ENCODE measurements around the gene ACYP1. TPM values are rescaled to one million over a fixed set of nuclear protein-coding genes. Genes with fewer than 3 reads are reported as not detected.

The ACYP1 gene
- total and polyA plus RNA-seq, 2 of the 13 experiments (the other 11 are each of a cell fraction or from before 2014, with no cell fraction given), result 9.7 to 22.4 TPM

GRCh38 chr14:75051556-75051899 is 12.3 kb downstream of the ACYP1 start:
- Histone ChIP-seq H3K79me2 (ENCODE audit: insufficient read depth, low read length) (peaks cover 19% of the 10 kb centered on the region), H3K4me3 (replicated peaks in 1 of 3; ENCODE audit: insufficient read depth in 1 of 3, low read depth in 2 of 3, low read length in 3 of 3) (peak overlapping the region; percentile 58 to 75 (median 68); a peak in 5 of 6 replicates), H3K4me2 (ENCODE audit: low read depth, low read length) (peak overlapping the region; percentile 78), H3K27ac (ENCODE audit: extremely low read length, insufficient read depth, low read length) (peak overlapping the region; percentile 81), H3K9me3 (ENCODE audit: low read length) (no peaks in the 10 kb centered on the region), H4K20me1 (ENCODE audit: insufficient read depth, low read length) (no peaks in the 10 kb centered on the region), H2AFZ (ENCODE audit: low read length) (no peak overlapping the region), H3K36me3 (replicated peaks in 1 of 2; ENCODE audit: control insufficient read depth in 1 of 2, insufficient read depth in 2 of 2, low read length in 2 of 2) (no peaks in the 10 kb centered on the region; a peak in 2 of 5 replicates), H3K4me1 (ENCODE audit: insufficient read depth, low read length) (peaks cover 30% of the 10 kb centered on the region), H3K9ac (ENCODE audit: insufficient read depth, low read depth, low read length) (peak overlapping the region; percentile 87), H3K27me3 (ENCODE audit: control insufficient read depth in 1 of 2, insufficient read depth in 2 of 2, low read length in 2 of 2) (no peaks in the 10 kb centered on the region)
- intact Hi-C loops (cut with micrococcal nuclease; ENCODE audit: unreplicated experiment) (no loop called here), in situ Hi-C loops (cut with HindIII; ENCODE audit: extremely low pct_ligation_motif_present, low pct_unique_long_range_greater_than_20kb) (no loop called here)
- ChIA-PET CTCF (ENCODE audit: low intra/inter-chr PET ratio, low total read pairs) (no interaction called here), POLR2A (interaction anchor here (1.2 to 4.2 kb wide), 4 partner anchors 10 to 106 kb away, joined by 4 to 18 read pairs (median 9); partner anchors contain the start of genes ACYP1 and ZC2HC1C)
- ATAC-seq, result no peak
- FAIRE-seq, result no peak
- DNase-seq (ENCODE audit: low spot score), result no peak
- no TSS peak for BruUV-seq (replicated peaks)
- 29% methylated on average over 5 of the region's 5 CpGs for WGBS (ENCODE audit: low lambda C conversion rate)
- no peak for TF ChIP-seq ZBTB21 (CRISPR knock-in tag; IDR thresholded peaks at IDR 0.05)
- TF ChIP-seq PRPF4 (IDR thresholded peaks at IDR 0.05; ENCODE audit: low read depth, low read length, poor library complexity, severe bottlenecking), result no peak
- TF ChIP-seq ZNF619 (CRISPR knock-in tag; IDR thresholded peaks at IDR 0.05), result no peak
- TF ChIP-seq PLRG1 (conservative IDR thresholded peaks at IDR 0.05), result no peak
- no peak for TF ChIP-seq ZNF441 (CRISPR knock-in tag; IDR thresholded peaks at IDR 0.05; ENCODE audit: borderline replicate concordance)
- TF ChIP-seq MTA3 (CRISPR knock-in tag; IDR thresholded peaks at IDR 0.05), result no peak
- no peak for TF ChIP-seq MTA1 (CRISPR knock-in tag; IDR thresholded peaks at IDR 0.05; ENCODE audit: borderline replicate concordance)
- TF ChIP-seq RXRB (CRISPR knock-in tag; IDR thresholded peaks at IDR 0.05; ENCODE audit: borderline replicate concordance), result peak; percentile 2; the same call in 1 of the 2 replicates
- no peak for TF ChIP-seq STAT5B (CRISPR knock-in tag; IDR thresholded peaks at IDR 0.05)
- no peak for TF ChIP-seq FLYWCH1 (CRISPR knock-in tag; IDR thresholded peaks at IDR 0.05)
- TF ChIP-seq, protein P1, sequence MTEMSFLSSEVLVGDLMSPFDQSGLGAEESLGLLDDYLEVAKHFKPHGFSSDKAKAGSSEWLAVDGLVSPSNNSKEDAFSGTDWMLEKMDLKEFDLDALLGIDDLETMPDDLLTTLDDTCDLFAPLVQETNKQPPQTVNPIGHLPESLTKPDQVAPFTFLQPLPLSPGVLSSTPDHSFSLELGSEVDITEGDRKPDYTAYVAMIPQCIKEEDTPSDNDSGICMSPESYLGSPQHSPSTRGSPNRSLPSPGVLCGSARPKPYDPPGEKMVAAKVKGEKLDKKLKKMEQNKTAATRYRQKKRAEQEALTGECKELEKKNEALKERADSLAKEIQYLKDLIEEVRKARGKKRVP (CRISPR knock-in tag; IDR thresholded peaks at IDR 0.05), result no peak
- TF ChIP-seq RFX1 (IDR thresholded peaks at IDR 0.05), result no peak
- TF ChIP-seq MYPOP (CRISPR knock-in tag; IDR thresholded peaks at IDR 0.05), result 0 out of 2 replicates have a peak, but pooled peaks have one; percentile 1
- no peak for TF ChIP-seq ZSCAN20 (CRISPR knock-in tag; IDR thresholded peaks at IDR 0.05; ENCODE audit: borderline replicate concordance)
- no peak for TF ChIP-seq ZNF10 (CRISPR knock-in tag; IDR thresholded peaks at IDR 0.05; ENCODE audit: borderline replicate concordance, low read depth)
- no peak for TF ChIP-seq ISX (CRISPR knock-in tag; conservative IDR thresholded peaks at IDR 0.05)
- TF ChIP-seq, protein P2, sequence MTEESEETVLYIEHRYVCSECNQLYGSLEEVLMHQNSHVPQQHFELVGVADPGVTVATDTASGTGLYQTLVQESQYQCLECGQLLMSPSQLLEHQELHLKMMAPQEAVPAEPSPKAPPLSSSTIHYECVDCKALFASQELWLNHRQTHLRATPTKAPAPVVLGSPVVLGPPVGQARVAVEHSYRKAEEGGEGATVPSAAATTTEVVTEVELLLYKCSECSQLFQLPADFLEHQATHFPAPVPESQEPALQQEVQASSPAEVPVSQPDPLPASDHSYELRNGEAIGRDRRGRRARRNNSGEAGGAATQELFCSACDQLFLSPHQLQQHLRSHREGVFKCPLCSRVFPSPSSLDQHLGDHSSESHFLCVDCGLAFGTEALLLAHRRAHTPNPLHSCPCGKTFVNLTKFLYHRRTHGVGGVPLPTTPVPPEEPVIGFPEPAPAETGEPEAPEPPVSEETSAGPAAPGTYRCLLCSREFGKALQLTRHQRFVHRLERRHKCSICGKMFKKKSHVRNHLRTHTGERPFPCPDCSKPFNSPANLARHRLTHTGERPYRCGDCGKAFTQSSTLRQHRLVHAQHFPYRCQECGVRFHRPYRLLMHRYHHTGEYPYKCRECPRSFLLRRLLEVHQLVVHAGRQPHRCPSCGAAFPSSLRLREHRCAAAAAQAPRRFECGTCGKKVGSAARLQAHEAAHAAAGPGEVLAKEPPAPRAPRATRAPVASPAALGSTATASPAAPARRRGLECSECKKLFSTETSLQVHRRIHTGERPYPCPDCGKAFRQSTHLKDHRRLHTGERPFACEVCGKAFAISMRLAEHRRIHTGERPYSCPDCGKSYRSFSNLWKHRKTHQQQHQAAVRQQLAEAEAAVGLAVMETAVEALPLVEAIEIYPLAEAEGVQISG (CRISPR knock-in tag; IDR thresholded peaks at IDR 0.05), result no peak
- TF ChIP-seq SIX1 (CRISPR knock-in tag; IDR thresholded peaks at IDR 0.05; ENCODE audit: borderline replicate concordance), result no peak
- no peak for TF ChIP-seq ZNF274 (CRISPR knock-in tag; IDR thresholded peaks at IDR 0.05)
- TF ChIP-seq SRF (IDR thresholded peaks at IDR 0.05; ENCODE audit: low read depth, low read length), result no peak
- no peak for TF ChIP-seq ZSCAN21 (CRISPR knock-in tag; IDR thresholded peaks at IDR 0.05; ENCODE audit: borderline replicate concordance)

Data from HepG2 (cell line).